Colonic mucosa (tissue), 4 donors: Measurements from ENCODE around the gene RADIL. TPM values are rescaled to one million over a fixed set of nuclear protein-coding genes. Genes with fewer than 3 reads are reported as not detected.
"Not testable (repeated sequence)": the region's sequence is repeated elsewhere in the genome, so short reads cannot be mapped to it uniquely, and the experiment has no call there.

Experiments used
- DNase-seq: peaks from one replicate; pipeline ENCODE4 v3.0.0-alpha.2; 2020
- H3K27ac ChIP-seq: fragments of 200-600 bp; one replicate; pipeline ENCODE4 v1.8.0; 2021
- H3K27me3 ChIP-seq: fragments of 200-600 bp; one replicate; pipeline ENCODE4 v1.8.0; 2021
- H3K36me3 ChIP-seq: fragments of 200-600 bp; one replicate; pipeline ENCODE4 v1.8.0; 2021
- H3K4me1 ChIP-seq: fragments of 200-600 bp; one replicate; pipeline ENCODE4 v1.8.0; 2021; ENCODE audit warnings: mild to moderate bottlenecking
- H3K4me3 ChIP-seq: fragments of 200-600 bp; one replicate; pipeline ENCODE4 v1.8.0; 2021
- H3K9ac ChIP-seq, 2 donors: one replicate each; pipeline ENCODE4 v1.7.0; 2013; ENCODE audit warnings: control low read depth in 2 of 2, low read depth in 2 of 2, low read length in 2 of 2
- H3K9me3 ChIP-seq: fragments of 200-600 bp; one replicate; pipeline ENCODE4 v1.8.0; 2021
- intact Hi-C: fragments of 100-400 bp; cut with DNase I; formaldehyde crosslinking; loops from one replicate; pipeline ENCODE4 v1.14.1; 2022
- total RNA-seq, 2 donors: library from RNA; stranded (reverse); fragmentation: NEBNext Ultra II Directional in 1 of 2; extraction: Animal tissue kit (Norgen Biotek cat#: 25700) in 1 of 2; gene quantifications; one replicate each; pipeline ENCODE4 v1.2.1, GENCODE V29; 2021
- TF ChIP-seq, protein P1 (sequence below): fragments of 200-600 bp; IDR thresholded peaks from one replicate; pipeline ENCODE4 v1.8.0; 2022; ENCODE audit warnings: antibody characterized with exemption, mild to moderate bottlenecking
- donor health status: healthy.
- donor health status: DM: no; HTN: no; CAD: no.
- donor health status: DM: no; HTN: no; CAD: no.

RADIL gene
- total RNA-seq, 2 donors from 2014 or later, result 0.54 to 1.9 TPM

DNA sequence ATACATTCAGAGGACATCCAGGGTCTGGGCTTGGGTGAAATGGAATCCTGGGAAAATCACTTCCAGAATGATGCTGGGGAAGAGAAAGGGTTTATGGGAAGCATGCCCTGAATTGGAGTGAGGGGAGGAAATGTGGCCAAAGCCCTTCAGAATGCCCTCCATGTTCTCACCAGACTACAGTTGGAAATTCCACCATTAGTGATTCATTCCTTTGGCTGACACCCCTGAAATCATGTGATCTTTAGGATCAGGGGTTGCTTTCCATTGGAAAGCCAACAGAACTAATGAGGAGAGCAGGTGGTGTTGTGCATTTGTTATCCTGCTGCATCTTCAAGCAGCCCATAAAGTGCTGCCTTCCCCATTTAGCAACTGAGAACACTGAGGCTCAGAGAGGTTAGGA lies 20.8 kb upstream of the RADIL start:
- H3K4me3 ChIP-seq, result no peak overlapping the region
- intact Hi-C loops, result no loop called here
- H3K36me3 ChIP-seq, result no peaks in the 10 kb centered on the region
- H3K9ac ChIP-seq, result no peak overlapping the region
- H3K4me1 ChIP-seq, result no peaks in the 10 kb centered on the region
- H3K27ac ChIP-seq, result no peak overlapping the region
- DNase-seq, result no peak
- no peaks in the 10 kb centered on the region for H3K9me3 ChIP-seq
- no peaks in the 10 kb centered on the region for H3K27me3 ChIP-seq
- TF ChIP-seq, protein P1, sequence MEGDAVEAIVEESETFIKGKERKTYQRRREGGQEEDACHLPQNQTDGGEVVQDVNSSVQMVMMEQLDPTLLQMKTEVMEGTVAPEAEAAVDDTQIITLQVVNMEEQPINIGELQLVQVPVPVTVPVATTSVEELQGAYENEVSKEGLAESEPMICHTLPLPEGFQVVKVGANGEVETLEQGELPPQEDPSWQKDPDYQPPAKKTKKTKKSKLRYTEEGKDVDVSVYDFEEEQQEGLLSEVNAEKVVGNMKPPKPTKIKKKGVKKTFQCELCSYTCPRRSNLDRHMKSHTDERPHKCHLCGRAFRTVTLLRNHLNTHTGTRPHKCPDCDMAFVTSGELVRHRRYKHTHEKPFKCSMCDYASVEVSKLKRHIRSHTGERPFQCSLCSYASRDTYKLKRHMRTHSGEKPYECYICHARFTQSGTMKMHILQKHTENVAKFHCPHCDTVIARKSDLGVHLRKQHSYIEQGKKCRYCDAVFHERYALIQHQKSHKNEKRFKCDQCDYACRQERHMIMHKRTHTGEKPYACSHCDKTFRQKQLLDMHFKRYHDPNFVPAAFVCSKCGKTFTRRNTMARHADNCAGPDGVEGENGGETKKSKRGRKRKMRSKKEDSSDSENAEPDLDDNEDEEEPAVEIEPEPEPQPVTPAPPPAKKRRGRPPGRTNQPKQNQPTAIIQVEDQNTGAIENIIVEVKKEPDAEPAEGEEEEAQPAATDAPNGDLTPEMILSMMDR, result no peak

DNA sequence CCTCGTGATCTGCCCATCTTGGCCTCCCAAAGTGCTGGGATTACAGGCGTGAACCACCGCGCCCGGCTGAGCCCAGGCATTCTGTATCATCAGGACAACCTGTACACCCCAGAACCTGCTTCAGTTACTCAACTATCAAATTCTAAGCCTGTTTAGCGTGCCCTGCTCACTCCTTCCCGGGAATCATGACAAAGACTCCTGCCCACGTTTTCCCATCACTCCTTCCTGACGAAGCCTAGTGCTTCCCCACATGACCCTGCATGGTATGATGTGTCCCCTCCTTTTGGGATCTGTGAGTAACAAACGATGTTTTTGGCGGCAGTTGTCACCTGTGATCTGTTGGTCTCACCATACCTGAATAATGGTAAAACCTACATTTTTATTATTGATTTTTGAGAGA lies 12.2 kb upstream of the RADIL start:
- Histone ChIP-seq H3K4me3 (no peak overlapping the region), H3K9ac (no peak overlapping the region), H3K9me3 (no peaks in the 10 kb centered on the region), H3K27ac (no peak overlapping the region), H3K27me3 (no peaks in the 10 kb centered on the region), H3K36me3 (no peaks in the 10 kb centered on the region), H3K4me1 (no peaks in the 10 kb centered on the region)
- intact Hi-C loops, result no loop called here
- TF ChIP-seq, protein P1, result no peak
- DNase-seq, result no peak

DNA sequence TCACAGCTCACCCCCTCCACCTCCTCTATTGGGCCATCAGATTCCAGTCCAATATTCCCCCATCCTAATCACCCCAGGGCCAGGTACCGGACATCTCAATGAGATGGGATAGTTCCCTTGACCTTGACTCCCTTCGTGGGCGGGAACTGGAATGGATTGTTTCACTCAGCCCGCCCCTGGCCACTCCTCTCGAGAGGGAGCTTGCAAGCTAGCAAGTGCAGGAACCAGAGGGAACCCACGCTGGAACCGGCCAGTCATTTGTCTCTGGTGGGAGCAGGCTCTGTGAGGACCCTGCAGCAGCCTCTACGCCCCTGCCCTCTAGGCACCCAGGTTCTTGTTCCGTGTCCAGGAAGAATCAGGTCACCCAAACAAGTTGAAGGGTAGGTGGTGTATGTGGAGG lies 11.0 kb upstream of the RADIL start:
- no peak overlapping the region for H3K9ac ChIP-seq
- no peaks in the 10 kb centered on the region for H3K36me3 ChIP-seq
- no peak overlapping the region for H3K4me3 ChIP-seq
- DNase-seq, result no peak
- no peak overlapping the region for H3K27ac ChIP-seq
- no peaks in the 10 kb centered on the region for H3K27me3 ChIP-seq
- TF ChIP-seq, protein P1, result no peak
- intact Hi-C loops, result no loop called here
- H3K9me3 ChIP-seq, result no peaks in the 10 kb centered on the region
- H3K4me1 ChIP-seq, result no peaks in the 10 kb centered on the region

DNA sequence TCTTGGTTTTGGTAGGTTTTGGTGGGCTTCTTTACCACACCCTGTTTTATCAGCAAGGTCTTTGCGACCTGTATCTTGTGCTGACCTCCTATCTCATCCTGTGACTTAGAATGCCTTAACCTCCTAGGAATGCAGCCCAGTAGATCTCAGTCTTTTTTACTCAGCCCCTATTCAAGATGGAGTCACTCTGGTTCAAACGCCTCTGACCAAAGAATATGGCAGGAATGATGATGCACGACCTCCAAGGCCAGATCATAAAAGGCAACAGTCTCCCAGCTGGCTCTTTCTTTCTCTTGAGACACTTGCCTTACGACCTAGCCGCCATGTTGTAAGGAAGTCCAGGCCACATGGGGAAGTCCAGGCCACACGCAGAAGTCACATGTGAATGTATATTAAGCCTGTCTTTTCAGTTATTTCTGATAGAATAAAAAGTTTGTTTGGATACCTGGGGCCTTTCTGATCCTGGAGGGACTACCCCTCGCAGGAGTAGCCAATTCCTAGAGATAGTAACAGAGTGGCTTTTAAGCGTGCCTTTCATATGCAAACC lies 10.5 kb upstream of the RADIL start:
- H3K27me3 ChIP-seq, result no peaks in the 10 kb centered on the region
- H3K27ac ChIP-seq, result no peak overlapping the region
- intact Hi-C loops, result no loop called here
- H3K4me1 ChIP-seq, result no peaks in the 10 kb centered on the region
- H3K9ac ChIP-seq, result no peak overlapping the region
- TF ChIP-seq, protein P1, result no peak
- no peak for DNase-seq
- H3K9me3 ChIP-seq, result no peaks in the 10 kb centered on the region
- no peaks in the 10 kb centered on the region for H3K36me3 ChIP-seq
- no peak overlapping the region for H3K4me3 ChIP-seq

DNA sequence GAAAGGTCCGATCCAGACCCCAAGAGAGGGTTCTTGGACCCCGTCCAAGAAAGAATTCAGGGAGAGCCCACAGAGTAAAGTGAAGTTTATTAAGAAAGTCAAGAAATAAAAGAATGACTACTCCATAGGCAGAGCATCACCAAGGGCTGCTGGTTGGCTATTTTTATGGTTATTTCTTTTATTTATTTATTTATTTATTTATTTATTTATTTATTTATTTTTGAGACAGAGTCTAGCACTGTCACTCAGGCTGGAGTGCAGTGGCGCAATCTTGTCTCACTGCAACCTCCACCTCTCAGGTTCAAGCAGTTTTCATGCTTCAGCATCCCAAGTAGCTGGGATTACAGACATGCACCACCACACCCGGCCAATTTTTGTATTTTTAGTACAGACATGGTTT lies 9.7 kb upstream of the RADIL start:
- intact Hi-C loops, H3K4me1 ChIP-seq, H3K4me3 ChIP-seq, H3K9me3 ChIP-seq, H3K27ac ChIP-seq, H3K36me3 ChIP-seq, DNase-seq, H3K9ac ChIP-seq, H3K27me3 ChIP-seq: not testable (repeated sequence)

DNA sequence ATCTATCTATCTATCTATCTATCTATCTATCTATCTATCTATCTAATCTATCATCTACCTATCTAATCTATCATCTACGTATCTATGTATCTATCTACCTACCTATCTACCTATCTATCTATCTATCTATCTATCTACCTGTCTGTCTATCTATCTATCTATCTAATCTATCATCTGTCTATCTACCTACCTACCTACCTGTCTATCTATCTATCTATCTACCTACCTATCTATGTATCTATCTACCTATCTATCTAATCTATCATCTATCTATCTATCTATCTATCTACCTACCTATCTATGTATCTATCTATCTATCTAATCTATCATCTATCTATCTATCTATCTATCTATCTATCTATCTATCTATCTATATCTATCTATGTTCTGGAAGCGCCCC lies 8.0 kb upstream of the RADIL start:
- H3K9ac ChIP-seq, H3K9me3 ChIP-seq, H3K4me1 ChIP-seq, intact Hi-C loops, DNase-seq, H3K27ac ChIP-seq, H3K4me3 ChIP-seq, H3K27me3 ChIP-seq, H3K36me3 ChIP-seq: not testable (repeated sequence)

DNA sequence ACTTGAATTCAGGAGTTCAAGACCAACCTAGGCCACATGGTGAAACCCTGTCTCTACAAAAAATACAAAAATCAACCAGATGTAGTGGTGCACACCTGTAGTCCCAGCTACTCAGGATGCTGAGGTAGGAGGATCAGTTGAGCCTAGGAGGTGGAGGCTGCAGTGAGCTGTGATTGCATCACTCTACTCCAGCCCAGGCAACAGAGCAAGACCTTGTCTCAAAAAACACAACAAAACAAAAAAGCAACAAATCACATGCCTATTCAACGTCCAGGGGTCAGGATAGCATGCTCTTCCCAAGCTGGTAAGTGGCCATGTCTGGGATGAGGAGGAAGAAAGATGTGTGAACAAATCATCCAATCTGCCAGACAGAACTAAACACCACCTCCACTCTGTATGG lies 6.2 kb upstream of the RADIL start:
- no peak overlapping the region for H3K9ac ChIP-seq
- TF ChIP-seq, protein P1, result no peak
- no peaks in the 10 kb centered on the region for H3K36me3 ChIP-seq
- H3K9me3 ChIP-seq, result no peaks in the 10 kb centered on the region
- H3K27ac ChIP-seq, result no peak overlapping the region
- intact Hi-C loops, result loop anchor here (10.0 kb wide), 1 partner anchor 95 kb away; no protein-coding TSS in a partner anchor
- no peak overlapping the region for H3K4me3 ChIP-seq
- no peak for DNase-seq
- no peaks in the 10 kb centered on the region for H3K27me3 ChIP-seq
- H3K4me1 ChIP-seq, result no peaks in the 10 kb centered on the region
